ENCODE measurements around the gene PADI3.

DNA sequence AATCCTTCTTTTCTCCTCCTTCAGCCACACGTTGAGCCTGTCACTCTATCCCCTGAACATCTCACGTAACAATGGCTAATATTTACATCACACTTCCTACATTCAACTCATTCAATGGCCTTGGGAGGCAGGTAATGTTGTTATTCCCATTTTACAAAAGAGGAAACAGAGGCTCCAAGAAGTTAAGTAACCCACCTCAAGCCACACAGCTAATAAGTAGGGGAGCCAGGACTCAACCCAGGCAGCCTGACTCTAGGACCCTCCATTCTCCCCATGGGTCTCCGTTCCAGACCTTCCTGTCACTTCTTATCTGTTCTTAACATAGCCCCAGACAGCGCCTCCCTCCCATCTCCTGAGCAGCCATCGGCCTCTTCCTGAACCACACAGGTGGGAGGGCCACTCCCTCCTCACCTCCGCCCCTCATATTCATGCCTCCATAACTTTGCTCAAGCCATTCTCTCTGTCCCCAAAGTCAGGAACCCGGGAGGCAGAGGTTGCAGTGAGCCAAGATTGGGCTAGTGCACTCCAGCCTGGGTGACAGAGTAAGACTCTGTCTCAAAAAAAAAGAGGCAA lies 61.3 kb downstream of the PADI3 start:
- TF ChIP-seq, protein P1, sequence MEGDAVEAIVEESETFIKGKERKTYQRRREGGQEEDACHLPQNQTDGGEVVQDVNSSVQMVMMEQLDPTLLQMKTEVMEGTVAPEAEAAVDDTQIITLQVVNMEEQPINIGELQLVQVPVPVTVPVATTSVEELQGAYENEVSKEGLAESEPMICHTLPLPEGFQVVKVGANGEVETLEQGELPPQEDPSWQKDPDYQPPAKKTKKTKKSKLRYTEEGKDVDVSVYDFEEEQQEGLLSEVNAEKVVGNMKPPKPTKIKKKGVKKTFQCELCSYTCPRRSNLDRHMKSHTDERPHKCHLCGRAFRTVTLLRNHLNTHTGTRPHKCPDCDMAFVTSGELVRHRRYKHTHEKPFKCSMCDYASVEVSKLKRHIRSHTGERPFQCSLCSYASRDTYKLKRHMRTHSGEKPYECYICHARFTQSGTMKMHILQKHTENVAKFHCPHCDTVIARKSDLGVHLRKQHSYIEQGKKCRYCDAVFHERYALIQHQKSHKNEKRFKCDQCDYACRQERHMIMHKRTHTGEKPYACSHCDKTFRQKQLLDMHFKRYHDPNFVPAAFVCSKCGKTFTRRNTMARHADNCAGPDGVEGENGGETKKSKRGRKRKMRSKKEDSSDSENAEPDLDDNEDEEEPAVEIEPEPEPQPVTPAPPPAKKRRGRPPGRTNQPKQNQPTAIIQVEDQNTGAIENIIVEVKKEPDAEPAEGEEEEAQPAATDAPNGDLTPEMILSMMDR (IDR thresholded peaks at IDR 0.05) = no peak
- TF ChIP-seq POLR2AphosphoS5 (IDR thresholded peaks at IDR 0.05) = no peak

All from breast epithelium (tissue), 3 donors.